Neural cell (in vitro differentiated cells): ENCODE measurements around the gene CAPN12. TPM values are rescaled to one million over a fixed set of nuclear protein-coding genes. Genes with fewer than 3 reads are reported as not detected.

Source experiments
- H2AFZ ChIP-seq: fragments of 200-600, 300-800 bp; sonication (generic), shearing (Covaris generic); 2 replicates; pipeline ENCODE4 v1.6.0; 2014; ENCODE audit warnings: low read depth, mild to moderate bottlenecking, antibody characterized with exemption, low read length, moderate library complexity
- H3F3A ChIP-seq: fragments of 200-600 bp; shearing (Covaris generic); 2 replicates; pipeline ENCODE4 v1.6.1; 2016; ENCODE audit warnings: mild to moderate bottlenecking, moderate library complexity, mixed read lengths, antibody characterized with exemption, low read length; ENCODE audit not compliant: insufficient read depth, poor library complexity, severe bottlenecking
- H3K27ac ChIP-seq: fragments of 200-600, 300-800 bp; sonication (generic), shearing (Covaris generic); 2 replicates; pipeline ENCODE4 v1.5.1; 2014; ENCODE audit warnings: mild to moderate bottlenecking, low read length, moderate library complexity
- H3K27me3 ChIP-seq: fragments of 300-800, 200-600 bp; sonication (generic), shearing (Covaris generic); 2 replicates; pipeline ENCODE4 v1.6.0; 2014; ENCODE audit warnings: mild to moderate bottlenecking, low read depth, low read length, moderate library complexity; ENCODE audit not compliant: insufficient read depth
- H3K36me3 ChIP-seq: fragments of 300-800, 200-600 bp; sonication (generic), shearing (Covaris generic); 2 replicates; pipeline ENCODE4 v1.5.1; 2014; ENCODE audit warnings: mild to moderate bottlenecking, antibody characterized with exemption, low read length, moderate library complexity; ENCODE audit not compliant: insufficient read depth
- H3K4me2 ChIP-seq: fragments of 300-800, 200-600 bp; sonication (generic), shearing (Covaris generic); 2 replicates; pipeline ENCODE4 v1.6.0; 2014; ENCODE audit warnings: mild to moderate bottlenecking, low read length
- H3K4me3 ChIP-seq: fragments of 300-800, 200-600 bp; sonication (generic), shearing (Covaris generic); 2 replicates; pipeline ENCODE4 v1.5.1; 2014; ENCODE audit warnings: mild to moderate bottlenecking, low read length, moderate library complexity
- H3K79me2 ChIP-seq: fragments of 200-600 bp; shearing (Covaris generic); replicated peaks from 2 replicates; pipeline ENCODE4 v1.6.0; 2014; ENCODE audit warnings: mild to moderate bottlenecking, low read length, moderate library complexity; ENCODE audit not compliant: insufficient read depth
- H3K9ac ChIP-seq: fragments of 300-800, 200-600 bp; sonication (generic), shearing (Covaris generic); 2 replicates; pipeline ENCODE4 v1.6.1; 2016; ENCODE audit warnings: mild to moderate bottlenecking, low read length, mixed read lengths
- H3K9me2 ChIP-seq: fragments of 200-600 bp; shearing (Covaris generic); 2 replicates; pipeline ENCODE4 v1.6.1; 2016; ENCODE audit warnings: mild to moderate bottlenecking, low read length, mixed read lengths; ENCODE audit not compliant: insufficient read depth
- H3K9me3 ChIP-seq: fragments of 200-600, 300-800 bp; sonication (generic), shearing (Covaris generic); 2 replicates; pipeline ENCODE4 v1.6.1; 2016; ENCODE audit warnings: mild to moderate bottlenecking, mixed run types, low read length, moderate library complexity, mixed read lengths
- H4K20me1 ChIP-seq: fragments of 200-600 bp; shearing (Covaris generic); 2 replicates; pipeline ENCODE4 v1.6.1; 2016; ENCODE audit warnings: mild to moderate bottlenecking, mixed run types; ENCODE audit not compliant: insufficient read depth
- EP300 ChIP-seq: fragments of 450-650 bp; conservative IDR thresholded peaks from 2 replicates; pipeline ENCODE4 v1.6.1; 2014; ENCODE audit warnings: antibody characterized with exemption, mild to moderate bottlenecking, moderate library complexity; ENCODE audit not compliant: poor library complexity, severe bottlenecking
- EZH2 ChIP-seq: fragments of 200-600, 300-800 bp; shearing (Covaris generic), sonication (generic); IDR thresholded peaks from 2 replicates; pipeline ENCODE4 v1.6.1; 2014; ENCODE audit warnings: antibody characterized with exemption, low read length, borderline replicate concordance, mild to moderate bottlenecking; ENCODE audit not compliant: insufficient read depth, poor library complexity, severe bottlenecking
- MXI1 ChIP-seq: fragments of 450-650 bp; conservative IDR thresholded peaks from 2 replicates; pipeline ENCODE4 v1.6.1; 2014; ENCODE audit warnings: antibody characterized with exemption, mild to moderate bottlenecking; ENCODE audit not compliant: poor library complexity, severe bottlenecking
- POLR2AphosphoS5 ChIP-seq: IDR thresholded peaks from 2 replicates; pipeline ENCODE4 v1.6.1; 2012
- RAD21 ChIP-seq: fragments of 450-650 bp; conservative IDR thresholded peaks from 2 replicates; pipeline ENCODE4 v1.6.1; 2014; ENCODE audit warnings: antibody characterized with exemption, mild to moderate bottlenecking, moderate library complexity
- SMC3 ChIP-seq: fragments of 450-650 bp; conservative IDR thresholded peaks from 2 replicates; pipeline ENCODE4 v1.6.1; 2014; ENCODE audit warnings: antibody characterized with exemption, mild to moderate bottlenecking, moderate library complexity; ENCODE audit not compliant: poor library complexity
- TAF1 ChIP-seq: IDR thresholded peaks from 2 replicates; pipeline ENCODE4 v1.6.1; 2012; ENCODE audit warnings: low read depth
- polyA plus RNA-seq: library from polyadenylated mRNA; depleted of rRNA; stranded (reverse); fragments of >200 nt; gene quantifications from 2 replicates; pipeline ENCODE4 v1.2.3, GENCODE V29; 2014
- TF ChIP-seq, protein P1 (sequence below): IDR thresholded peaks from 2 replicates; pipeline ENCODE4 v1.6.1; 2012; ENCODE audit warnings: borderline replicate concordance
- TF ChIP-seq, protein P2 (sequence below): fragments of 450-650 bp; IDR thresholded peaks from 2 replicates; pipeline ENCODE4 v1.5.1; 2014; ENCODE audit warnings: antibody characterized with exemption, mild to moderate bottlenecking, moderate library complexity; ENCODE audit not compliant: poor library complexity, severe bottlenecking

The CAPN12 gene
- polyA plus RNA-seq, 1 donor from 2014 or later, result not detected

DNA sequence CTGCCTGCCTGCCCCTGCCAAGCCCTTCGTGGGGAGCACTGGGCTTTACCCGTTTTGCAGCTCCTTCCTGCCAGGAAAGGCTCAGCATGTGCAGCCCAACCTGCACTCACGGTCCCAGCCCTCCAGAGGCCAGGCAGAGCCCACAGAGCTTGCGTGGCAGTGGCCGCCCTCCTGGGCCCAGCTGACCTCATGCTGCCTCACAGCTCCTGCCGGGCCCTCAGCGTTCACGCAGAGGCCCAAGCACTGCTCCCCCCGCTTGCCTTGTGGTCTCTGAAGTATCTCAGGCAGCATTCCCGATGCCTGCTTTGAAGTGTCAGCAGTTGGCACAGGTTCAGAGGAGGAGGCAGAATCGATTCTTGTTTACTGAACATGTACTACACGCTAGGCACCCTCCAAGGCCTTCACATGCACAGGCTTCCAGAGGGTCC lies 32.5 kb downstream of the CAPN12 start:
- H3K4me2 ChIP-seq, result no peak overlapping the region
- H2AFZ ChIP-seq, result no peak overlapping the region
- H3K9me2 ChIP-seq, result no peaks in the 10 kb centered on the region
- H3K9me3 ChIP-seq, result no peaks in the 10 kb centered on the region
- no peak overlapping the region for H3K4me3 ChIP-seq
- H3K27me3 ChIP-seq, result no peaks in the 10 kb centered on the region
- TF ChIP-seq TAF1, result no peak
- TF ChIP-seq POLR2AphosphoS5, result no peak
- no peak for TF ChIP-seq MXI1
- TF ChIP-seq, protein P1, sequence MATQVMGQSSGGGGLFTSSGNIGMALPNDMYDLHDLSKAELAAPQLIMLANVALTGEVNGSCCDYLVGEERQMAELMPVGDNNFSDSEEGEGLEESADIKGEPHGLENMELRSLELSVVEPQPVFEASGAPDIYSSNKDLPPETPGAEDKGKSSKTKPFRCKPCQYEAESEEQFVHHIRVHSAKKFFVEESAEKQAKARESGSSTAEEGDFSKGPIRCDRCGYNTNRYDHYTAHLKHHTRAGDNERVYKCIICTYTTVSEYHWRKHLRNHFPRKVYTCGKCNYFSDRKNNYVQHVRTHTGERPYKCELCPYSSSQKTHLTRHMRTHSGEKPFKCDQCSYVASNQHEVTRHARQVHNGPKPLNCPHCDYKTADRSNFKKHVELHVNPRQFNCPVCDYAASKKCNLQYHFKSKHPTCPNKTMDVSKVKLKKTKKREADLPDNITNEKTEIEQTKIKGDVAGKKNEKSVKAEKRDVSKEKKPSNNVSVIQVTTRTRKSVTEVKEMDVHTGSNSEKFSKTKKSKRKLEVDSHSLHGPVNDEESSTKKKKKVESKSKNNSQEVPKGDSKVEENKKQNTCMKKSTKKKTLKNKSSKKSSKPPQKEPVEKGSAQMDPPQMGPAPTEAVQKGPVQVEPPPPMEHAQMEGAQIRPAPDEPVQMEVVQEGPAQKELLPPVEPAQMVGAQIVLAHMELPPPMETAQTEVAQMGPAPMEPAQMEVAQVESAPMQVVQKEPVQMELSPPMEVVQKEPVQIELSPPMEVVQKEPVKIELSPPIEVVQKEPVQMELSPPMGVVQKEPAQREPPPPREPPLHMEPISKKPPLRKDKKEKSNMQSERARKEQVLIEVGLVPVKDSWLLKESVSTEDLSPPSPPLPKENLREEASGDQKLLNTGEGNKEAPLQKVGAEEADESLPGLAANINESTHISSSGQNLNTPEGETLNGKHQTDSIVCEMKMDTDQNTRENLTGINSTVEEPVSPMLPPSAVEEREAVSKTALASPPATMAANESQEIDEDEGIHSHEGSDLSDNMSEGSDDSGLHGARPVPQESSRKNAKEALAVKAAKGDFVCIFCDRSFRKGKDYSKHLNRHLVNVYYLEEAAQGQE, result no peak
- no peak for TF ChIP-seq RAD21
- no peak for TF ChIP-seq SMC3
- no peak for TF ChIP-seq EP300
- TF ChIP-seq EZH2, result no peak
- TF ChIP-seq, protein P2, sequence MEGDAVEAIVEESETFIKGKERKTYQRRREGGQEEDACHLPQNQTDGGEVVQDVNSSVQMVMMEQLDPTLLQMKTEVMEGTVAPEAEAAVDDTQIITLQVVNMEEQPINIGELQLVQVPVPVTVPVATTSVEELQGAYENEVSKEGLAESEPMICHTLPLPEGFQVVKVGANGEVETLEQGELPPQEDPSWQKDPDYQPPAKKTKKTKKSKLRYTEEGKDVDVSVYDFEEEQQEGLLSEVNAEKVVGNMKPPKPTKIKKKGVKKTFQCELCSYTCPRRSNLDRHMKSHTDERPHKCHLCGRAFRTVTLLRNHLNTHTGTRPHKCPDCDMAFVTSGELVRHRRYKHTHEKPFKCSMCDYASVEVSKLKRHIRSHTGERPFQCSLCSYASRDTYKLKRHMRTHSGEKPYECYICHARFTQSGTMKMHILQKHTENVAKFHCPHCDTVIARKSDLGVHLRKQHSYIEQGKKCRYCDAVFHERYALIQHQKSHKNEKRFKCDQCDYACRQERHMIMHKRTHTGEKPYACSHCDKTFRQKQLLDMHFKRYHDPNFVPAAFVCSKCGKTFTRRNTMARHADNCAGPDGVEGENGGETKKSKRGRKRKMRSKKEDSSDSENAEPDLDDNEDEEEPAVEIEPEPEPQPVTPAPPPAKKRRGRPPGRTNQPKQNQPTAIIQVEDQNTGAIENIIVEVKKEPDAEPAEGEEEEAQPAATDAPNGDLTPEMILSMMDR, result no peak
- no peaks in the 10 kb centered on the region for H3F3A ChIP-seq
- no peak overlapping the region for H3K9ac ChIP-seq
- no peaks in the 10 kb centered on the region for H3K36me3 ChIP-seq
- no peaks in the 10 kb centered on the region for H4K20me1 ChIP-seq
- no peak overlapping the region for H3K27ac ChIP-seq
- H3K79me2 ChIP-seq, result no peaks in the 10 kb centered on the region

DNA sequence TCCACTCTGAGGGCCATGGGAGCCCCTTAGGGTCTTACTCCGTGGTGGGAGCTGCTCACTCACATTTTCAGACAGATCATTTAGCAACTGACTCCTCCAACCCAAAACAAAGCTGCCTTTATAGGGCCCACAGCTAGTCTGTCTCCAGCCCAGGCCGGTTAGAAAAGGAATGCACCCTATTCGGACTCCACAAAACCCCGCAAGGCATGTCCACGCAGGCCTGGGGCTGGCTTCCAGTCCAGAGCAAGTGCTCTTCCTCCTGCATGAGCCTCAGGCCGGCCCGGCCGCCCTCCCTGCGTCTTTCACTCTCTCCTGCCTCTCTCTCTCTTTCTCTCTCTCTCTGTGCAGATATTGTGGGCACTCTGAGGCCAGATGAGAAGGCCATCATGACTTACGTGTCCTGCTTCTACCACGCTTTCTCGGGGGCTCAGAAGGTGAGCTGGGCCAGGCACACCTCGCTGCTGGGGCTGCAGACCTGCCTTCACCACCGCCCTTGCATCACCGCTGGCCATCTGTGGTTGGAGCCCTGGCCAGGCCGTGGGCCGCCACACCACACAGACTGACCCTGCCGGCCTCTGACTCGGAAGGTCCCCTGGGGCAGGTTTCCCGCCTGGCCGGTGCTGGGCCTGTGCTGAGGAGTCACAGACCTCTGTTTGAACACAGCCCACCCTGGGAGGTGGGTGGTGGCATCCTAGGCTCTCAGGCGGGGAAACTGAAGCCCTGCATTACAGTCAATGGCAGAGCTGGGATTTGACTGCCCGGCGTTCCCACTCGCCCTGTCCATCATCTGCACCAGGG lies 33.1 kb downstream of the CAPN12 start:
- Histone ChIP-seq H3K9ac (no peak overlapping the region), H3K9me2 (no peaks in the 10 kb centered on the region), H4K20me1 (no peaks in the 10 kb centered on the region), H3K9me3 (no peaks in the 10 kb centered on the region), H3K27me3 (no peaks in the 10 kb centered on the region), H3K27ac (no peak overlapping the region), H3K79me2 (no peaks in the 10 kb centered on the region), H3K4me3 (no peak overlapping the region), H3K4me2 (no peak overlapping the region), H2AFZ (no peak overlapping the region), H3F3A (no peaks in the 10 kb centered on the region), H3K36me3 (no peaks in the 10 kb centered on the region)
- TF ChIP-seq, protein P1, result no peak
- TF ChIP-seq EZH2, result no peak
- TF ChIP-seq TAF1, result no peak
